ENCODE results near the gene TVP23C.

Gene TVP23C

GRCh38 chr17:15469260-15469659 lies 94.0 kb downstream of the TVP23C start:
- Histone ChIP-seq H3K9ac (ENCODE audit: insufficient read length, low read depth) (no peak overlapping the region), H3K4me1 (ENCODE audit: insufficient read depth, insufficient read length) (peaks cover 7% of the 10 kb centered on the region), H3K27me3 (ENCODE audit: insufficient read depth, insufficient read length) (no peaks in the 10 kb centered on the region), H3K9me3 (ENCODE audit: insufficient read depth, low read length) (no peaks in the 10 kb centered on the region), H3K36me3 (ENCODE audit: insufficient read depth, insufficient read length, low read length) (peaks cover 2% of the 10 kb centered on the region), H3K4me3 (ENCODE audit: insufficient read length, low read depth) (no peak overlapping the region)
- DNase-seq (ENCODE audit: low read depth, low spot score), result no peak
- TF ChIP-seq SUZ12 (IDR thresholded peaks at IDR 0.05; ENCODE audit: extremely low read depth, insufficient read depth, insufficient read length), result no peak
- TF ChIP-seq YY1 (IDR thresholded peaks at IDR 0.05; ENCODE audit: insufficient read depth, insufficient read length), result no peak
- no peak for TF ChIP-seq ZNF274 (IDR thresholded peaks at IDR 0.05; ENCODE audit: low read depth, low read length)

DNA sequence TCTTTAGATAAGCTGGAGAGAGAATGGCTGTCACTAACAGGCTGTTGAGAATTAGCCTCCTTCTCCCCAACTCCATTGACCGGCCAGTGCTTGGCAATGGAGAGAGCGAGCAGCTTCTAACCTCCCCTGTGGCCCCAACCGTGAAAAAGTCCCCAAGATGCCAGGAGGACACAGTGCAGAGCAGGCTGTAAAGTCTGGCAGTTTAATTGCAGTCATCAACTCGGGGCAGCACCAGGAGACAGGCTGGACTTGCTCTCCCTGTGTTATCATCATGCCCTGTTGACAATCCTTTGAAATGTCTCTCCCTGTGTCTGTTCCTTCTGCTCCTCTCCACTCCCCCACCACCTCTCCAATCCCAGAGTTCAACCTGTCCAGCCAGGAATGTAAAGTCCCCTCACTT lies 95.2 kb downstream of the TVP23C start:
- Histone ChIP-seq H3K9me3 (ENCODE audit: insufficient read depth, low read length) (no peaks in the 10 kb centered on the region), H3K27me3 (ENCODE audit: insufficient read depth, insufficient read length) (no peaks in the 10 kb centered on the region), H3K4me3 (ENCODE audit: insufficient read length, low read depth) (no peak overlapping the region), H3K9ac (ENCODE audit: insufficient read length, low read depth) (no peak overlapping the region), H3K4me1 (ENCODE audit: insufficient read depth, insufficient read length) (peaks cover 12% of the 10 kb centered on the region), H3K36me3 (ENCODE audit: insufficient read depth, insufficient read length, low read length) (peaks cover 5% of the 10 kb centered on the region)
- TF ChIP-seq YY1 (IDR thresholded peaks at IDR 0.05; ENCODE audit: insufficient read depth, insufficient read length) (no peak), SUZ12 (IDR thresholded peaks at IDR 0.05; ENCODE audit: extremely low read depth, insufficient read depth, insufficient read length) (no peak), ZNF274 (IDR thresholded peaks at IDR 0.05; ENCODE audit: low read depth, low read length) (no peak)
- DNase-seq (ENCODE audit: low read depth, low spot score), result no peak

- Histone ChIP-seq H3K4me1 (ENCODE audit: insufficient read depth, insufficient read length) (peaks cover 12% of the 10 kb centered on the region), H3K36me3 (ENCODE audit: insufficient read depth, insufficient read length, low read length) (peaks cover 5% of the 10 kb centered on the region), H3K27me3 (ENCODE audit: insufficient read depth, insufficient read length) (no peaks in the 10 kb centered on the region), H3K9me3 (ENCODE audit: insufficient read depth, low read length) (no peaks in the 10 kb centered on the region), H3K9ac (ENCODE audit: insufficient read length, low read depth) (no peak within 1 kb of the TSS), H3K4me3 (ENCODE audit: insufficient read length, low read depth) (no peak within 1 kb of the TSS)
- DNase-seq (ENCODE audit: low read depth, low spot score), result no peak
- TF ChIP-seq SUZ12 (IDR thresholded peaks at IDR 0.05; ENCODE audit: extremely low read depth, insufficient read depth, insufficient read length) (no peak), YY1 (IDR thresholded peaks at IDR 0.05; ENCODE audit: insufficient read depth, insufficient read length) (no peak), ZNF274 (IDR thresholded peaks at IDR 0.05; ENCODE audit: low read depth, low read length) (no peak)
Observed at GRCh38 chr17:15467592-15467991, 95.7 kb downstream of the TVP23C start, which contains the start of gene CDRT4. Gene CDRT4, minus strand, starts transcription at chr17:15467621. Its CDS starts 27,383 bp downstream, at chr17:15440238.

DNA sequence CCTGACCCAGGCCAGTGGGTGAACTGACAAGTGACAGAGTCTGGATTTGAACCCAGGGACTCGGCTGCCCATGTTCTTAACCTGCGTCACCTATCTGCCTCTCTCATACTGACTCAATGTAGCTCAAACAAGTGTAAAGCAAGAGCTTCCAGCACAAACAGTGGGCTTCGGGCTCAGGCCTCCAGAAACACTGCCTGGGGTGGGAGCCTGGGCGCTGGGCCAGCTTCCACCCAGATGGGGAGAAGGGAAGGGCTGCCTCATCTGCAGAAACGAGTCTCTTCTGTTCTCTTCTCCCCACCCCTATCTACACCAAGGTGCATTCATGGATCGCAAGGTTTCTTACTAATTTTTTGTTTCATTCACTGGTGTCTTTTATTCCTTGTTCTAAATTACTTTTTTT lies 97.2 kb downstream of the TVP23C start:
- Histone ChIP-seq H3K4me3 (ENCODE audit: insufficient read length, low read depth) (no peak overlapping the region), H3K4me1 (ENCODE audit: insufficient read depth, insufficient read length) (peaks cover 10% of the 10 kb centered on the region), H3K36me3 (ENCODE audit: insufficient read depth, insufficient read length, low read length) (peaks cover 5% of the 10 kb centered on the region), H3K9me3 (ENCODE audit: insufficient read depth, low read length) (no peaks in the 10 kb centered on the region), H3K9ac (ENCODE audit: insufficient read length, low read depth) (no peak overlapping the region), H3K27me3 (ENCODE audit: insufficient read depth, insufficient read length) (no peaks in the 10 kb centered on the region)
- no peak for DNase-seq (ENCODE audit: low read depth, low spot score)
- no peak for TF ChIP-seq ZNF274 (IDR thresholded peaks at IDR 0.05; ENCODE audit: low read depth, low read length)
- no peak for TF ChIP-seq YY1 (IDR thresholded peaks at IDR 0.05; ENCODE audit: insufficient read depth, insufficient read length)
- no peak for TF ChIP-seq SUZ12 (IDR thresholded peaks at IDR 0.05; ENCODE audit: extremely low read depth, insufficient read depth, insufficient read length)

DNA sequence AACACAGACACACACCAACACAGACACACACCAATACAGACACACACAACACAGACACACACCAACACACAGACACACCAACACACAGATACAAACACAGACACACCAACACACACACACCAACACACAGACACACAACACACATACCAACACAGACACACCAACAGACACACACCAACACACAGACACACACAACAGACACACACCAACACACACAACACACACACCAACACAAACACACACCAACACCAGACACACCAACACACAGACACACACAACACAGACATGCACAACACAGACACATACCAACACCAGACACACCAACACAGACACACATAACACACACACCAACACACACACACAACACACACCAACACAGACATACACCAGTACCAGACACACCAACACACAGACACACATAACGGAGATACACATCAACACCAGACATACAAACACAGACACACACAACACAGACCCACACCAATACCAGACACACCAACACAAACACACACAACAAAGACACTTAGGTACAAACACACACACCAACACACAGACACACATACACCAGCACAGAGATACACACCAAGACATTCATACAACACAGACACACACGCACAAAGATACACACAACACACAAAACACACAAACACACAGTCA lies 98.1 kb downstream of the TVP23C start:
- no peak overlapping the region for H3K9ac ChIP-seq (ENCODE audit: insufficient read length, low read depth)
- no peak for DNase-seq (ENCODE audit: low read depth, low spot score)

DNA sequence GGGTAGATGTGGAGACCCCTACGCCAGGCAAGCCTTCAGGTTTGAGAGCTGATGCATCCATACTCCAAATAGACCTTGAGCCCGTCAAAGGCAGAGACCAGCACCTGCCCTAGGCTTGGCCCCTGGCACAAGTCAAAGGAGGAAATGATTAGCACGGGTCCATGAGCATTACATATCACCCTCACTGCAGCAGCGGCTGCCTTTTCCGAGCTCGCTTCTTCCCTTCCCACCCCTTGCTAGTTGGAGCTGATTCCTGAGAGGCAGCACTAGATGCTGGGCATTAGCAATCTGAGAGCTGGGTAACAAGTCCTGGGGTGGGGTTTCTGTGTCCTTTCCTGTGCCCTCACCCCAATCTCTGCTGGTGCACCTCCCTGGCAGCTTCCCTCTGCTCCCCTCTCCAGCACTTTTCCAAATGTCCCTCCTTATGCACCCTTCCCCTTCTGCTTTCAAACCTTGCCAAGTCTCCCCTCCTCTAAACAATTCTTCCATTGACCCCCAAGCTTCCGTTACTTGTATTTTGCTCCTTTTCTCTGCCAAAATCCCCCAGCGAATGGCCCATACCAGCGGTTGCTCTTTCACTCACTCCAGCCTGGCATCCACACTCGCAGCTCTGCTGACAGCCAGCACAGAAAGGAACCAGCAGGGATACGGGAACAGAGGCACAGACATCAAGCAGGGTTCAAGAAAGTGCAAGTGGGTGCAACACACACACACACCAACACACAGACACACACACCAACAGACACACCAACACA lies 98.9 kb downstream of the TVP23C start:
- peaks cover 10% of the 10 kb centered on the region for H3K4me1 ChIP-seq (ENCODE audit: insufficient read depth, insufficient read length)
- TF ChIP-seq SUZ12 (IDR thresholded peaks at IDR 0.05; ENCODE audit: extremely low read depth, insufficient read depth, insufficient read length) (no peak), YY1 (IDR thresholded peaks at IDR 0.05; ENCODE audit: insufficient read depth, insufficient read length) (no peak), ZNF274 (IDR thresholded peaks at IDR 0.05; ENCODE audit: low read depth, low read length) (no peak)
- no peak overlapping the region for H3K9ac ChIP-seq (ENCODE audit: insufficient read length, low read depth)
- no peak for DNase-seq (ENCODE audit: low read depth, low spot score)
- H3K27me3 ChIP-seq (ENCODE audit: insufficient read depth, insufficient read length), result no peaks in the 10 kb centered on the region
- H3K4me3 ChIP-seq (ENCODE audit: insufficient read length, low read depth), result no peak overlapping the region
- no peaks in the 10 kb centered on the region; the same call in 1 of the 2 replicates for H3K9me3 ChIP-seq (ENCODE audit: insufficient read depth, low read length)
- peaks cover 3% of the 10 kb centered on the region for H3K36me3 ChIP-seq (ENCODE audit: insufficient read depth, insufficient read length, low read length)

More for the DNA sequence above, 98.1 kb downstream of the TVP23C start:
- Histone ChIP-seq H3K4me1 (ENCODE audit: insufficient read depth, insufficient read length) (peaks cover 10% of the 10 kb centered on the region), H3K36me3 (ENCODE audit: insufficient read depth, insufficient read length, low read length) (peaks cover 3% of the 10 kb centered on the region), H3K4me3 (ENCODE audit: insufficient read length, low read depth) (no peak overlapping the region), H3K9me3 (ENCODE audit: insufficient read depth, low read length) (no peaks in the 10 kb centered on the region; the same call in 1 of the 2 replicates), H3K27me3 (ENCODE audit: insufficient read depth, insufficient read length) (no peaks in the 10 kb centered on the region)
- TF ChIP-seq SUZ12 (IDR thresholded peaks at IDR 0.05; ENCODE audit: extremely low read depth, insufficient read depth, insufficient read length), result no peak
- no peak for TF ChIP-seq YY1 (IDR thresholded peaks at IDR 0.05; ENCODE audit: insufficient read depth, insufficient read length)
- TF ChIP-seq ZNF274 (IDR thresholded peaks at IDR 0.05; ENCODE audit: low read depth, low read length), result no peak

Data from NT2/D1 (cell line).